GM12891 (cell line): ENCODE data around the gene RSPH6A.

Experiments
- PAX5 ChIP-seq: IDR thresholded peaks from 2 replicates; pipeline ENCODE4 v1.6.1; 2011; ENCODE audit warnings: low read length, moderate library complexity, mild to moderate bottlenecking; ENCODE audit not compliant: insufficient read depth, severe bottlenecking
- POLR2A ChIP-seq: IDR thresholded peaks from 2 replicates; pipeline ENCODE4 v1.6.1; 2011; ENCODE audit warnings: low read depth, low read length, control low read depth
- POLR2AphosphoS5 ChIP-seq: IDR thresholded peaks from 2 replicates; pipeline ENCODE4 v1.6.1; 2011; ENCODE audit warnings: low read depth, low read length, control low read depth
- POU2F2 ChIP-seq: IDR thresholded peaks from 2 replicates; pipeline ENCODE4 v1.6.1; 2011; ENCODE audit warnings: low read depth, mild to moderate bottlenecking, control low read depth, low read length, moderate library complexity
- SPI1 ChIP-seq: IDR thresholded peaks from 2 replicates; pipeline ENCODE4 v1.6.1; 2011; ENCODE audit warnings: low read depth, low read length, control low read depth
- TAF1 ChIP-seq: IDR thresholded peaks from 2 replicates; pipeline ENCODE4 v1.6.1; 2011; ENCODE audit warnings: low read depth, low read length, control low read depth

DNA sequence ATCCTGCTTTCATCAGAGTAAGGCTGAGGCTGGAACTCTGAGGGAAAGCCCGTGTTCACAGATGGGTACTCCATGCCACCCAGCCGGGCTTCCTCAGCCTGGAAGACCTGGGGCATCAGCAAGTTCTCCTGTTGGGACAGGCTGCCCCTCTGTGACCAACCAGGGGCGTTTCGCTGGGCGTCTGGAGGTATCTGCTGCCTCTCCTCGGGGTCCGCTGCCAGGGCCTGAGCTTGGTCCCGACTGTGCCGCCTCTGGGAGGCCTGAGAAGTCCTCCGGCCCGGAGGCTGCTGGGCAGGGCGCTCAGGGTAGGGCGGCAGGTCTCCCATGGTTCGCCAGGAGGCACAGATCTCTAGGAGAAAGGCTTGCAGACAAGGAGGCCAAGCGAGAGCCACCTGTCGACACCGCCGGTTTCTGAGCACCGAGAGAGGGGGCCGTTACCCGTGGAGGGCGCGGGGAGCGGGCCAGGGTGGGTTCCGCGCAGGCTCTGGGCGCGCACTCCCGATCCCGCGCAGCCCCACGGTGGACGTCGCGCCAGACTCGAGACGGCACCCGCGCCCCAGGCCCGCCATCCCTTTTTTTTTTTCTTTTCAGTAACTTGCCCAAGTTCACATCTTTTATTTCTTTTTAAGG, at the start of gene RSPH6A:
- TF ChIP-seq POLR2AphosphoS5 (no peak), POLR2A (no peak), SPI1 (no peak), TAF1 (no peak), POU2F2 (no peak), PAX5 (no peak)
